BJ (cell line): ENCODE measurements around the gene SDK1. TPM values are rescaled to one million over a fixed set of nuclear protein-coding genes. Genes with fewer than 3 reads are reported as not detected.

Experiments
- CTCF ChIA-PET: fragments of 350-600 bp; formaldehyde crosslinking; extraction: SDS; loops from one replicate; lab custom pipeline; 2021; ENCODE audit warnings: antibody characterized with exemption, inconsistent platforms; lab: Yijun Ruan, JAX
- POLR2A ChIA-PET: fragments of 300-600 bp; sonication (Branson Sonifier 250); formaldehyde crosslinking; extraction: SDS; loops from one replicate; lab custom pipeline; 2021; ENCODE audit warnings: antibody characterized with exemption; lab: Charles Lee
- DNase-seq: peaks from one replicate; pipeline ENCODE4 v3.0.0-alpha.2; 2011; ENCODE audit warnings: low read depth
- H3K27me3 ChIP-seq: 2 replicates; pipeline ENCODE4 v1.6.0; 2011; ENCODE audit warnings: low read length; ENCODE audit not compliant: control insufficient read depth, insufficient read depth
- H3K36me3 ChIP-seq: 2 replicates; pipeline ENCODE4 v1.5.1; 2011; ENCODE audit warnings: low read length; ENCODE audit not compliant: control insufficient read depth, insufficient read depth
- H3K4me3 ChIP-seq: 2 replicates; pipeline ENCODE4 v1.5.1; 2011; ENCODE audit warnings: low read depth, mild to moderate bottlenecking, control low read depth, low read length
- CTCF ChIP-seq: IDR thresholded peaks from 2 replicates; pipeline ENCODE4 v1.5.1; 2011; ENCODE audit warnings: low read depth, mild to moderate bottlenecking, control low read depth, inconsistent platforms, low read length, moderate library complexity; ENCODE audit not compliant: insufficient read depth
- polyA minus RNA-seq: library from RNA; depleted of rRNA, polyadenylated mRNA; stranded (reverse); fragments of >200 nt; gene quantifications from 2 replicates; pipeline ENCODE4 v1.2.3, GENCODE V29; 2011; rRNA and poly(A)+ RNA removed
- polyA plus RNA-seq: library from polyadenylated mRNA; depleted of rRNA; stranded (reverse); fragments of >200 nt; gene quantifications from 2 replicates; pipeline ENCODE4 v1.2.3, GENCODE V29; 2011; rRNA removed

SDK1 gene
- polyA plus RNA-seq (0.01 TPM in 2 replicates), polyA minus RNA-seq (not detected in 2 replicates)

GRCh38 chr7:3300651-3301448 is at the start of gene SDK1:
SDK1 (plus strand) TSS chr7:3301252; CDS start chr7:3301587, 335 bp downstream.
- no peak for DNase-seq
- ChIA-PET POLR2A (no interaction called here), CTCF (interaction anchor here (0.6 to 1.2 kb wide), 3 partner anchors 11 to 1120 kb away, joined by 3 to 4 read pairs (median 3); no protein-coding TSS in a partner anchor)
- Histone ChIP-seq H3K27me3 (peaks cover 7% of the 10 kb centered on the region; the same call in 1 of the 2 replicates), H3K36me3 (no peaks in the 10 kb centered on the region), H3K4me3 (peak within 1 kb of the TSS; percentile 13; the same call in 1 of the 2 replicates)
- TF ChIP-seq CTCF = 0 out of 2 replicates have a peak, but pooled peaks have one; percentile 33

- CTCF ChIA-PET = no interaction called here
- POLR2A ChIA-PET = no interaction called here
- H3K36me3 ChIP-seq = no peaks in the 10 kb centered on the region
- TF ChIP-seq CTCF = no peak
- no peak overlapping the region for H3K4me3 ChIP-seq
- DNase-seq = no peak
- H3K27me3 ChIP-seq = no peaks in the 10 kb centered on the region
These were observed 46.3 kb upstream of the SDK1 start for GRCh38 chr7:3254718-3255117.

- ChIA-PET CTCF (no interaction called here), POLR2A (no interaction called here)
- DNase-seq = no peak
- Histone ChIP-seq H3K27me3 (no peaks in the 10 kb centered on the region), H3K36me3 (no peaks in the 10 kb centered on the region), H3K4me3 (peak overlapping the region; percentile 37)
- TF ChIP-seq CTCF = no peak
These were observed 41.2 kb upstream of the SDK1 start for GRCh38 chr7:3259711-3260400.

- no peaks in the 10 kb centered on the region for H3K36me3 ChIP-seq
- peak overlapping the region; percentile 37 for H3K4me3 ChIP-seq
- POLR2A ChIA-PET = no interaction called here
- CTCF ChIA-PET = no interaction called here
- no peak for TF ChIP-seq CTCF
- no peaks in the 10 kb centered on the region for H3K27me3 ChIP-seq
- no peak for DNase-seq
These were observed 40.7 kb upstream of the SDK1 start for GRCh38 chr7:3260401-3260715.

- H3K36me3 ChIP-seq = no peaks in the 10 kb centered on the region
- H3K27me3 ChIP-seq = no peaks in the 10 kb centered on the region
- no peak overlapping the region for H3K4me3 ChIP-seq
- no peak for DNase-seq
- TF ChIP-seq CTCF = no peak
- POLR2A ChIA-PET = no interaction called here
- CTCF ChIA-PET = no interaction called here
These were observed 36.2 kb upstream of the SDK1 start for GRCh38 chr7:3264693-3265339.
